CD4-positive, alpha-beta T cell treated with Interleukin-2 at 100 ng/mL for 4 hours (primary cell): ENCODE measurements around the gene CA7.
A peak's percentile ranks its signal among the peaks of the same experiment; 100 is the strongest.
"Not testable (repeated sequence)": the region's sequence is repeated elsewhere in the genome, so short reads cannot be mapped to it uniquely, and the experiment has no call there.

Experiments used
- DNase-seq: peaks from one replicate; pipeline ENCODE4 v3.0.0-alpha.2; 2020; ENCODE audit warnings: low spot score

CA7 gene

GRCh38 chr16:66846831-66847230, 2.6 kb downstream of the CA7 start:
- DNase-seq, result no peak

DNA sequence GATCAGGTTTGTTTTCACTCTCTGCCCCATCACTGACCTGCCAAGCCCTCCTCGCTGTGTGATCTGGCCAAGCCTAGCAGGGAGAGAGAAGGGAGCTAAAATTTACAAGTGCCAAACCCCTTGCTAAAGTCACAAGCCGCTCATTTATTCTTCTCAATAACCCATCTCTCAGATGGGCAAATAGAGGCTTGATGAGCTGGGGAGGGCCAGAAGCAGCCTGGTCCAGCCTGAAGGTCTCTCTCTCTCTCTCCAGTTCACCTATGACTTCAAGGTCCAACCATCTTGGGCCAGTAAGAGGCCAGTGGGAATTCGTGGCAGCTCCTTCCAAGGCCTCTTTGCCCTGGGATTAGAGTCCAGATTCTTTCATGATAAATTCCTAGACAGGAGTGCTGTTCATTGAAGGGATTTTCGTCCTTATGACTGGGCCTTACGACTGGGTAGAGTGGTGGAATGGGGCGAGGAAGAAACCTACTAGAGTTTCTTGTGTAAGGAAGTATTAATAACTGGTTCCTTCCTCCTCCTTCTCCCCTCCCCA, 3.4 kb downstream of the CA7 start:
- no peak for DNase-seq

- no peak for DNase-seq
Measured at GRCh38 chr16:66848172-66848571, 4.0 kb downstream of the CA7 start.

DNA sequence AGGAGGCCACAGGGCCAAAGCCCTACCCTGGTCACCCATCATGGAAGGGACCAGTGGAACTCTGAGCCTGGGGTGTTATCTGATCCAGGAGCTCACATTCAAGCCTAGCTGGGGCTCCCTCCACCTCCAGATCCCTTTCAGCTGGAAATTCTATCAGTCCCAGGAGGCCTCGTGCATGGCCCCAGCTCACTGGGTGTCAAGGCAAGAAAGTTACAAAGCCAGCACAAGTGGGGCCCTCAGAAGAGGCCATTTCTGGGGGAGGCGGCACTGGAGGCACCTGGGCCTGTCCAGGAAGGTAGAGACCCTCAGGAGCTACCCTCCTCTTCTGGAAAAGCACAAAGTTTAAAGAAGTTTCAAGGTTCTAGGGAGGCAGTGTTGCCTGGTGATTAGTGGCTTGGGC, 4.8 kb downstream of the CA7 start:
- no peak for DNase-seq

DNA sequence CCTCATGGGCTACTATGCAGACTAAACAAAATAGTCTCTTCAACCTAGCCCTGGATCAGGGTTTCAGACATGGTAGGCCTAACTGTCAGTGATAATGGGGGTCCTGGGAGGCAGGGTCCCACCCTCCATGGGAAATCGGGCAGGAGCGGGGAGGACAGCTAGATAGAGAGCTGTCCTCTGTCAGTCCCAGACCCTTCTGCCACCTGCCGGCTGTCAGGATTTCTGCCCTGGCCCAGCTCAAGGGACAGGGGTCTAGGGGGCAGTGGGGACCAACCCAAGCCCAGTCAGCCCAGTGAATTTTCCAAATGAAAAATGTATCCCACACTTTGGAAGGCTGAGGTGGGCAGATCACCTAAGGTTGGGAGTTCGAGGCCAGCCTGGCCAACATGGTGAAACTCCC, 5.3 kb downstream of the CA7 start:
- no peak for DNase-seq

DNA sequence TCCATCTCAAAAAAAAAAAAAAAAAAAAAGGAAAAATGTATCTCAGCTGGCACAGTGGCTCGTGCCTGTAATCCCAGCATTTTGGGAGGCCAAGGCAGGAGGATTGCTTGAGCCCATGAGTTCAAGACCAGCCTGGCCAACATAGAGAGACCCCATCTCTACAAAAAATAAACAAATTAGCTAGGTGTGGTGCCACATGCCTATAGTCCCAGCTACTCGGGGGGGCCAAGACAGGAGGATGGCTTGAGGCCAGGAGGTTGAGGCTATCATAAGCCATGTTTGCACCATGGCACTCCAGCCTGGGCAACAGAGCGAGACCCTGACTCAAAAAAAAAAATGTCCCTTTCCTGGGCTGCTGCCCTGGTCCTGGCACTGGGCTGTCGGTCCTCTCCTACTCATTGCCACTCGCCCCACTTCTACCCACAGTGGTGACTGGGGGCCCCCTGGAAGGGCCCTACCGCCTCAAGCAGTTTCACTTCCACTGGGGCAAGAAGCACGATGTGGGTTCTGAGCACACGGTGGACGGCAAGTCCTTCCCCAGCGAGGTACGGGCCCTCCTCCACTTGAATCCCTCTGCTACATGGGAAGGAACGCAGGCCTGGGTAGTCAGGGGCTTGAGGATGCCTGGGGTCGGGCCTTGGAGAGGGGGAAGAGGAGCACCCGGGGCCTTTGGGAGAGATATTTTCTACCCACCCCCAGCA, 6.1 kb downstream of the CA7 start:
- no peak for DNase-seq

DNA sequence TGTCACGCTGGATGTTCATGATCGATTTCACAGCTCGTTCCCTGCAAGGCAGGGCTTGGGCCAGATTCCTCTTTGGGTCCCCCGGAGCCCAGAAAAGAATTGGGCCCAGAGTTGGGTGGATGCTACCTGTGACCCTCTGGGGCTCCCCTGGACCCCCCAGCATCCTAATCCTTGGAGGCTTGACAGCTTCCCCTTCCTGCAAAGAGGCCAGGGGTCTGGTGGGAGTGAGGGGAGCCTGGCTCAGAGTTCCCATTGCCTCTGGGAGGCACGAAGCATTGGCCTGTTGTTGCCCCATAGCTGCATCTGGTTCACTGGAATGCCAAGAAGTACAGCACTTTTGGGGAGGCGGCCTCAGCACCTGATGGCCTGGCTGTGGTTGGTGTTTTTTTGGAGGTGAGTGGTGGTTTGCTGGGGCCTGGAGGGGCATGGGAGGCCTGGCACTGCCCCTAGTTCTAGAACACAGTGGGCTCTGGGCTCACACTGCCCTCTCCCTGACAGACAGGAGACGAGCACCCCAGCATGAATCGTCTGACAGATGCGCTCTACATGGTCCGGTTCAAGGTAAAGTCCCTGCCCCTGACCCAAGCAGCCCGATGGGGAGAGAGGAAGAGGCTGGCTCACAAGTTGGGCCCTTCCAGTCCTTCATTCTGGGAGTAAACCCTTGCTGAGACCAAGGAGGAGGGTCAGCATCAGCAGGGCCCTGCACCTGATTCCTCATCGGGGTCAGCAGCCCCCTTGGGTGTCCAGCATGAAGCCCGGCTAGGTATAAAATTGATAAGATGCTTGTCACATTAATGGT, 7.2 kb downstream of the CA7 start:
- DNase-seq, result no peak

GRCh38 chr16:66853261-66854139, 9.3 kb downstream of the CA7 start:
- no peak for DNase-seq

- DNase-seq, result no peak
Measured at GRCh38 chr16:66856184-66856730, 12.0 kb downstream of the CA7 start.

DNA sequence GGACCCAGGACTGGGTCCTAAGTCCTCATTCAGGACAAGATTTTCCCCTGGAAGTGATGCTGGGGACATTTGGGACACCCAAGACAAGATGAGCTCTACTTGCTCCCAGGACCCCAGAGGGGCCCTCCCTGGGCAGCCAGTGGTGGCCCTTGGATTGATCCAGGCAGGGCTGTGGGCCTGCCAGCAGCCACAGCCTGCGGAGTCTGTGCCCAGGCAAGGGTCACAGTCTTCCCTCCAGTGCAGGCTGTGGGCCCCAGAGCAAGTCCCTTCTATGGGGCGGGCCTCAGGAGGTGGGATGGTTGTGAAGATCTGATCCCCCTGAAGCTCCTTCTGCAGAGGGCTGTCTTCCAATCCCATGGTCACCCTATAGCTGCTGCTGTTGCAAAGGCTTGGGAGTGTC, 12.6 kb downstream of the CA7 start:
- DNase-seq, result no peak

- no peak for DNase-seq
Measured at GRCh38 chr16:66857437-66857836, 13.2 kb downstream of the CA7 start.

DNA sequence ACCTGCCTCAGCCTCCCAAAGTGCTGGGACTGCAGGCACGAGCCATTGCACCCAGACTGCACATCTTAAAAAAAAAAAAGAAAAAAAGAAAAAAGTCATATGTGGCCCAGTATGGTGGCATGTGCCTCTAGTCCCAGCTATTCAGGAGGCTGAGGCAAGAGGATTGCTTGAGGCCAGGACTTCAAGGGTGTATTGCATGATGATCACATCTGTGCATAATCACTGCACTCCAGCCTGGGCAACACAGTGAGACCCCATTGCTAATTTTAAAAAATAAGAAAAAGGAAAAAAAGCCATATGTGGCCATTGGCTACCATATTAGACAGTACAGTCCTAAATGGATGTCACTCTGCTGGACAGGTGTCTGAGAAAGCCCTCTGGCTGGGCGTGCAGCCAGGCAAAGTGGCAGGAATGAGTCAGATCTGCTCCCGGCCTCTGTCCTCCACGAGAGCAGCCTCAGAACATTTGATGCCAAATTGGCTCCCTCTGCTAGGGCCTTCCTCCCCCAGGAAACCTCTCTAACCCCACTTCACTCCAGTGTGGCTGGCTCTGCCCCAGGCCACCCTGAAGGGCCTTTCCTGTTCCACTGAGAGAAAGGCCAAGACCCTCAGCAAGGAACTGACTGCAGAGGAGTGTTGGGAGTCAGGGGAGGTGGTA, 14.7 kb downstream of the CA7 start:
- no peak for DNase-seq

- no peak for DNase-seq
Measured at GRCh38 chr16:66859397-66860068, 15.3 kb downstream of the CA7 start.

GRCh38 chr16:66862023-66862520, 17.9 kb downstream of the CA7 start:
- DNase-seq, result no peak

- DNase-seq, result no peak
Measured at GRCh38 chr16:66863707-66864106, 19.5 kb downstream of the CA7 start.

DNA sequence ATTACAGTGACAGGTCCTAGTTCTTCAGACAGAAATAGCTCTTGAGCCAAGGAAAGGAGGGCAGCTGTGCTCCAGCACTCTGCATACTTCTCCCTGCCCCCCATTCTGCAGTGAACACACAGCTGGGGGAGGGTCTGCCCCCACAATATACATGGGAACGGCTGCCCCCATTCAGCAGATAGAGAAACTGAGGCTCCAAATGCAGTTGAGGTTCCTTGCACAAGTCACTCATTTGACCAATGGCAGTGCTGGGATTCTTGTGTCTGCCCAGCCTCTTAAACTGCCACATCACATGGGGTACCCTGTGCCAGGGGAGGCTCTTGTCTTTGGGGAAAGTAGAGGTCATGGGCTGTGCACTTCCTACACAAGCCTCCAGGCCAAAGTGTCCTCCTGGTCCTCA, 25.2 kb downstream of the CA7 start:
- DNase-seq, result no peak

- not testable (repeated sequence) for DNase-seq
Measured at GRCh38 chr16:66871363-66871762, 27.1 kb downstream of the CA7 start.

DNA sequence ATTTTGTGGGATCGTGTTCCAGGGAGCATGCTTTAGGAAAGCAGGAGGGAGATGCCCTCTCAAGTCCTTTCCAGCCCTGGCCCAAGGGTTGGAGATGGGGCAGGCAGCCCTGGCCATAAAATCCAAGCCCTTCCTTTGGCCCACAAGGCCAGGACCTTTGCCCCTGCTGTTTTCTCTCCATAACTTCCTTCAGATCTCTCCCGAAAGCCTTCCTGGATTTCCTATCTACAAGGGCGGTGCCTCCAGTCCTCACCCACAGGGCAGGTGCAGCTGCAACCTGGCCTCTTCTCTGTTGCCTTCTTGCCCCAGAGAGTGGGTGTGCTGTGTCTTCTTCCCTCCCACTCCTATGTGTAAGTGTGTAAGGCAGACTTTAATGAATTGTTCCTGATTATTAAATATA, 27.6 kb downstream of the CA7 start:
- DNase-seq, result no peak

DNA sequence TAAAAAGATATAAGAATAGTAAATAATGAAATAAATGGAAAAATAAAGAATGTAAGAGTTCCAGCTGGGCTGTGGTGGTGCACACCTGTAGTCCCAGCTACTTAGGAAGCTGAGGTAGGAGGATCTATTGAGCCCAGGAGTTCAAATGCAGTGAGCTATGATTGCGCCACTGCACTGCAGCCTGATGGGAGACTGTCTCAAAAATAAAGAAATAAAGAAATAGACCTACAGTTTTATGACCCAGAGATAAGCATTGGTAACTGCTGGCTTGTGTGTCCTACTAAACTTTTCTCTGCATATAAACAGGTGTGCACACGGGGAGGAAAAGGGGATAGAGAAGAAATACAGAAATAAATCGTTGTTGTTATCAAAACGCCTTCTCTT, 28.3 kb downstream of the CA7 start:
- no peak for DNase-seq

GRCh38 chr16:66872943-66873684, 28.9 kb downstream of the CA7 start:
- peak; percentile 94 for DNase-seq
